ENCODE results near the gene SLU7. TPM values are rescaled to one million over a fixed set of nuclear protein-coding genes. Genes with fewer than 3 reads are reported as not detected.

The SLU7 gene
- polyA plus RNA-seq, 1 of the 3 experiments (the other 2 are of a cell fraction): 22.3 TPM

GRCh38 chr5:160434022-160434531 lies 15.2 kb upstream of the SLU7 start:
- Histone ChIP-seq H3K79me2 (ENCODE audit: insufficient read depth) (no peaks in the 10 kb centered on the region), H3K9ac (no peak overlapping the region), H3K36me3 (replicated peaks in 1 of 2; ENCODE audit: control insufficient read depth in 1 of 2, insufficient read depth in 2 of 2, low read length in 1 of 2) (peaks cover 2% of the 10 kb centered on the region in 2 experiments), H3K9me2 (no peaks in the 10 kb centered on the region), H3K27ac (ENCODE audit: low read depth in 2 of 2, low read length in 1 of 2) (no peak overlapping the region), H4K20me1 (ENCODE audit: insufficient read depth) (no peaks in the 10 kb centered on the region), H3K4me2 (no peak overlapping the region), H3K9me3 (no peaks in the 10 kb centered on the region), H3K27me3 (ENCODE audit: insufficient read depth) (no peaks in the 10 kb centered on the region), H3K4me1 (ENCODE audit: control insufficient read depth in 1 of 2, insufficient read depth in 2 of 2, low read depth in 1 of 2, low read length in 1 of 2) (peaks cover 0 to 7% of the 10 kb centered on the region in 2 experiments; a peak in 2 of 4 replicates), H3K4me3 (ENCODE audit: low read depth in 2 of 2, low read length in 1 of 2) (no peak overlapping the region), H3F3A (replicated peaks; ENCODE audit: insufficient read depth) (peaks cover 3% of the 10 kb centered on the region), H2AFZ (ENCODE audit: low read depth) (no peak overlapping the region)
- ChIA-PET CTCF (no interaction called here), POLR2A (no interaction called here)
- TF ChIP-seq MXI1 (IDR thresholded peaks at IDR 0.05; ENCODE audit: low read depth, low read length) (no peak), TCF12 (IDR thresholded peaks at IDR 0.05) (no peak)
- no peak for DNase-seq
- 98% methylated on average over 8 of the region's 9 CpGs for WGBS (ENCODE audit: low lambda C conversion rate)

- H3K9ac ChIP-seq: no peak overlapping the region
- H3K9me2 ChIP-seq: no peaks in the 10 kb centered on the region
- 89% methylated on average over 5 of the region's 7 CpGs for WGBS (ENCODE audit: low lambda C conversion rate)
- H3F3A ChIP-seq (replicated peaks; ENCODE audit: insufficient read depth): peaks cover 3% of the 10 kb centered on the region
- H3K4me2 ChIP-seq: no peak overlapping the region
- no peaks in the 10 kb centered on the region for H3K4me1 ChIP-seq (ENCODE audit: control insufficient read depth in 1 of 2, insufficient read depth in 2 of 2, low read depth in 1 of 2, low read length in 1 of 2)
- H4K20me1 ChIP-seq (ENCODE audit: insufficient read depth): no peaks in the 10 kb centered on the region
- peaks cover 8 to 14% of the 10 kb centered on the region in 2 experiments for H3K36me3 ChIP-seq (replicated peaks in 1 of 2; ENCODE audit: control insufficient read depth in 1 of 2, insufficient read depth in 2 of 2, low read length in 1 of 2)
- H3K4me3 ChIP-seq (ENCODE audit: low read depth in 2 of 2, low read length in 1 of 2): no peak overlapping the region
- H3K9me3 ChIP-seq: no peaks in the 10 kb centered on the region
- H3K79me2 ChIP-seq (ENCODE audit: insufficient read depth): no peaks in the 10 kb centered on the region
- no peaks in the 10 kb centered on the region for H3K27me3 ChIP-seq (ENCODE audit: insufficient read depth)
- no peak overlapping the region for H2AFZ ChIP-seq (ENCODE audit: low read depth)
- DNase-seq: no peak
- POLR2A ChIA-PET: no interaction called here
- TF ChIP-seq TCF12 (IDR thresholded peaks at IDR 0.05): no peak
- no peak for TF ChIP-seq RXRA (IDR thresholded peaks at IDR 0.05; ENCODE audit: borderline replicate concordance, low read depth)
- TF ChIP-seq MAX (IDR thresholded peaks at IDR 0.05; ENCODE audit: low read depth): no peak
- no peak for TF ChIP-seq MXI1 (IDR thresholded peaks at IDR 0.05; ENCODE audit: low read depth, low read length)
- no peak for TF ChIP-seq FOXJ3 (CRISPR knock-in tag; IDR thresholded peaks at IDR 0.05)
- TF ChIP-seq USF2 (IDR thresholded peaks at IDR 0.05; ENCODE audit: borderline replicate concordance, low read depth, low read length): no peak
- TF ChIP-seq PBX3 (IDR thresholded peaks at IDR 0.05): no peak
- no peak for TF ChIP-seq ZBTB33 (IDR thresholded peaks at IDR 0.05; ENCODE audit: borderline replicate concordance, low read depth)
- TF ChIP-seq RCOR1 (IDR thresholded peaks at IDR 0.05; ENCODE audit: low read length): no peak
- TF ChIP-seq FOXM1 (IDR thresholded peaks at IDR 0.05; ENCODE audit: low read depth): no peak
- no peak for TF ChIP-seq GATA2 (CRISPR knock-in tag; IDR thresholded peaks at IDR 0.05)
- no peak for TF ChIP-seq RAD21 (IDR thresholded peaks at IDR 0.05; ENCODE audit: low read length)
- no peak for TF ChIP-seq EP300 (IDR thresholded peaks at IDR 0.05; ENCODE audit: borderline replicate concordance in 1 of 2, low read depth in 1 of 2, low read length in 1 of 2)
- TF ChIP-seq GABPA (IDR thresholded peaks at IDR 0.05; ENCODE audit: low read depth): no peak
- TF ChIP-seq POLR2AphosphoS5 (IDR thresholded peaks at IDR 0.05; ENCODE audit: low read depth, low read length): no peak
- TF ChIP-seq SMC3 (IDR thresholded peaks at IDR 0.05; ENCODE audit: low read depth, low read length): no peak
- TF ChIP-seq TAF1 (IDR thresholded peaks at IDR 0.05; ENCODE audit: borderline replicate concordance, low read depth, low read length): no peak
- no peak for TF ChIP-seq ELF1 (IDR thresholded peaks at IDR 0.05)
- CTCF ChIA-PET: no interaction called here
- H3K27ac ChIP-seq (ENCODE audit: low read depth in 2 of 2, low read length in 1 of 2): no peak overlapping the region
These were observed 13.9 kb upstream of the SLU7 start for GRCh38 chr5:160432787-160433186.
